ENCODE data around the gene PANX1.

The PANX1 gene

GRCh38 chr11:94186342-94187203, 57.9 kb downstream of the PANX1 start:
- no peak for DNase-seq

GRCh38 chr11:94193288-94193687, 64.6 kb downstream of the PANX1 start:
- no peak for DNase-seq

- DNase-seq = no peak
These were observed 66.1 kb downstream of the PANX1 start for GRCh38 chr11:94194712-94195111.

- DNase-seq = no peak
These were observed 67.7 kb downstream of the PANX1 start for GRCh38 chr11:94196363-94196762.

- no peak for DNase-seq
These were observed 70.1 kb downstream of the PANX1 start for GRCh38 chr11:94198718-94199117.

- no peak for DNase-seq
These were observed 70.8 kb downstream of the PANX1 start for GRCh38 chr11:94199136-94200130.

GRCh38 chr11:94201004-94201465, 72.4 kb downstream of the PANX1 start:
- DNase-seq = no peak

- DNase-seq = no peak
These were observed 74.4 kb downstream of the PANX1 start for GRCh38 chr11:94203070-94203469.

GRCh38 chr11:94211261-94211830, 82.7 kb downstream of the PANX1 start:
- no peak for DNase-seq

GRCh38 chr11:94212898-94213297, 84.3 kb downstream of the PANX1 start:
- no peak for DNase-seq

GRCh38 chr11:94217705-94218104, 89.1 kb downstream of the PANX1 start:
- DNase-seq = no peak

GRCh38 chr11:94218372-94218771, 89.7 kb downstream of the PANX1 start:
- no peak for DNase-seq

- no peak for DNase-seq
These were observed 91.1 kb downstream of the PANX1 start for GRCh38 chr11:94219771-94220170.

GRCh38 chr11:94224078-94224477, 95.4 kb downstream of the PANX1 start:
- no peak for DNase-seq
